CD1c-positive myeloid dendritic cell (primary cell): Measurements from ENCODE around the gene SLC17A9.

Experiments used
- DNase-seq: peaks from one replicate; pipeline ENCODE4 v3.0.0-alpha.2; 2016; ENCODE audit errors: extremely low spot score

Gene SLC17A9

DNA sequence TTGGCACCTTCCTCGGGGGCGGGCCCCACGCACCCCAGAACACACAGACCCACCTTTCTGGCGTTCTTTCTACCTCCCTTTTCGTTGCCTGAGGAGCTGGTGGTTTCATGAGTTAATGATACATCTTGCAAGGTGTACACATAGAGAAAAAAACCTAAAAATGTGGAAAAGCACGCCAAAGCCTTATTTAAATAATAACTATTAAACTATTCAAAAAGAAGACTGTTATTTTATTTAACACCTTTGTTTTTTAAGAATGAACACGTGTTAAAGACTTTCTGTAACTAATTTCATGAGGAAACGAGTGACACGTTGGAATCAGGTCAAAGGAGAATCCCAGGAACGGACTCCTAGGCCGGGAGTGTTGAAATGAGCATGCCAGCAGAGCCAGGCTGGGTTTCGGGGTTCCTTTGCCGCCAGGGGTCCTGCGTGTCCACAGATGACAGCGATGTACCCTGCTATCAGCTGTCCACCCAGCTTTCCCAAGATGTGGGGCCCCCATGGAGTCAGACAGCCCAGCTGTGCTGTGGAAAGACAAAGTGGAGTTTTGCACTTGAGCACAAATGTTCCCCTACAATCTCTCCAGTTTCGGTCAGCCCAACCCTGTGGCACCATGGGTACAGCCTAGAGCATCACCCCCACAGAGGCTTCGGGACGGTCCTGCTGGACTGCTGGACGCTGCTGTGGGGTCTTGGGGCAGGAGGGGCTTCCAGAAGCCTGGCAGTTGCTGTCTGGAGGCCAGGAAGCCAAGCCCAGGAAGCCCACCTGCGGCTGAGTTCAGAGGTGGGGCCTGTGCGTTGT, 16.1 kb downstream of the SLC17A9 start:
- DNase-seq, result no peak

DNA sequence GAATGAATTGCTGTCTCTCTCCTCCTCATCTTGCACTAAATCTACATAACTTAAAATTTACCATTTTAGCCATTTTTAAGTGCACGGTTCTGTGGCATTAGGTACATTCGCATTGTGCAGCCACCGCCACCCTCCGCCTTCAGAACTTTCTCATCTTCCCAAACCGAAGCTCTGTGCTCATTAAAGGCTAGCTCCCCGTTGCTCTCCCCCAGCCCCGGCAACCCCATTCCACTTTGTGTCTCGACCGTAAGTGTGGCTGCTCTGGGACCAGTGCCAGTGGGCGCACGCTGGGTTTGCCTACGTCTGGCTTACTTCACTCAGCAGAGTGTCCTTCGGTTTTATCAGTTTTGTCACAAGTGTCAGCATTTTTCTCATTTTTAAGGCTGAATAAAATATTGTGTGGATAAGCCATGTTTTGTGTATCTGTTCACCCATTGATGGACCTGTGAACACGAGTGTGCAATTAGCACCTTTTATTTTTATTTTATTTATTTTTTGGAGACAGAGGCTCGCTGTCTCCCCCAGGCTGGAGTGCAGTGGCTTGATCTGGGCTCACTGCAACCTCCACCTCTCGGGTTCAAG, 16.8 kb downstream of the SLC17A9 start:
- DNase-seq, result no peak

DNA sequence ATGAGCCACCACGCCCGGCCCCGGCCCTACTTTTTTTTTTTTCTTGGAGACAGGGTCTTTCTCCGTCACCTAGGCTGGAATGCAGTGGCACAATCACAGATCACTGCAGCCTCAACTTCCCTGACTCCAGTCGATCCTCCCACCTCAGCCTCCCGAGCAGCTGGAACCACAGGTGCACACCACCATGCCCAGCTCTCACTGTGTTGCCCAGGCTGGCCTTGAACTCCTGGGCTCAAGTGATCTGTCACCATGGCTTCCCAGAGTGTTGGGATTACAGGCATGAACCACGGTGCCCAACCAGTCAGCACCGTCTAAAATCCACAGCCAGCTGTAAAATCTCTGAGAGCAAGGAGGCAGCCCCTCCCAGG, 17.4 kb downstream of the SLC17A9 start:
- no peak for DNase-seq

DNA sequence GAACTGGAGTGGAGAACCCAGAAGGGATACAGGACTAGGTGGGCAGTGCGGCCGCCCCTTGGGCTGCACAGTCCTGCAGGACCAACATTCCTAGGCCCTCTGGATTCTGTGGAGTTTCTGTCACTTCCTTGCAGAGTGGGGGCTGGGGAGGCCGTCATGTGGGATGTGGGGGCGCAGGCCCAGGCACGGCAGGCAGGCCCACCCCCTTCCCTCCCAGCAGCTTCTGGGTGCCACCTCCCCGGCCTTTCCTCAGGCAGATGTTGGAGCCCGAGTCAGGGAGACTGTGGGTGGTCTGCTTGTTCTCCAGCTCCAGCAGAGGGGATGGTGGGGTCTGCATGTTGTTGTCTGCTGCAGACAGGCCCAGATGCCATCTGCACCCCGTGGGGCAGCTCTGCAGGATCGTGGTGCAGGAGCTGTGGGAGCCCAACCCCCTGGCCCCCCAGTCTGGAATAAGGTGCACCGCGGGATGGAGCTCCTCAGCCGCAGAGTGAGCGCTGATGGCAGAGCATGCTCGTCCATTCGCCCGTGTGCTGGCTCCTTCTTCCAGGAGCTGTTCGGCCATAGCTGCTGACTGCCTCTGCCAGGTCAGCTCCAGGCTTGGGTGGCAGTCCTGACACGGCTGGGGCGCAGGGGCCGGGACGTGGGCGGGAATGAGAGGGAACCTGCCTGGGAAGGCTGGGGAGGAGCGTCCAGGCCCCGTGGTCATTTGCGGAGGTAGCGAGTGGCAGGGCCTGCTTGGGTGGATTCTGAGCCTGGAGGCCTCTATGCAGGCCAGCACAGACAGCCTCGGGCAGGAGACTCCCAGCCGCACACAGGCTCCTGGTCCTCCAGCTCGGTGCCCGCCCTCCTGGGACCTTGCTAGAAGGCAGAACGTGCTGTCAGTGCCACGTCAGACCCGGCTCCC, 18.1 kb downstream of the SLC17A9 start:
- no peak for DNase-seq

DNA sequence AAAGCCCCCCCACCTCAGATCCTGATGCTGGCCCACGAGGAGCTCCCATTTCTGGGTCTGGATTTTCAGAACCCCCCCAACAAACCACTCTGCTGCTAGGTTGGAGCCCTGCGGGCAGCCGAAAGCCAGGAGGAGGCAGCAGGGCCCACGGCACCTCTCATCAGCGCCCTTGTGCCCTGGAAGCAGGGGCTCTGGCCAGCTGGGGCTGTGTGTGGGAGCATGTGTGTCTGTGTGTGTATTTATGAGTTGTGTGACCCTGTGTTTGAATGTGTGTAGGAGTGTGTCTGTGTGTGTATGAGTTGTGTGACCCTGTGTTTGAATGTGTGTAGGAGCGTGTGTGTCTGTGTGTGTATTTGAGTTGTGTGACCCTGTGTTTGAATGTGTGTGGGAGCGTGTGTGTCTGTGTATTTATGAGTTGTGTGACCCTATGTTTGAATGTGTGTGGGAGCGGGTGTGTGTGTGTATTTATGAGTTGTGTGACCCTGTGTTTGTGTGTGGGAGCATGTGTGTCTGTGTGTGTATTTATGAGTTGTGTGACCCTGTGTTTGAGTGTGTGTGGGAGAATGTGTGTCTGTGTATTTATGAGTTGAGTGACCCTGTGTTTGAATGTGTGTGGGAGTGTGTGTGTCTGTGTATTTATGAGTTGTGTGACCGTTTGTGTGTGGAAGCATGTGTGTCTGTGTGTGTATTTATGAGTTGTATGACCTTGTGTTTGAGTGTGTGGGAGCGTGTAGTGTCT, 18.9 kb downstream of the SLC17A9 start:
- DNase-seq, result no peak

DNA sequence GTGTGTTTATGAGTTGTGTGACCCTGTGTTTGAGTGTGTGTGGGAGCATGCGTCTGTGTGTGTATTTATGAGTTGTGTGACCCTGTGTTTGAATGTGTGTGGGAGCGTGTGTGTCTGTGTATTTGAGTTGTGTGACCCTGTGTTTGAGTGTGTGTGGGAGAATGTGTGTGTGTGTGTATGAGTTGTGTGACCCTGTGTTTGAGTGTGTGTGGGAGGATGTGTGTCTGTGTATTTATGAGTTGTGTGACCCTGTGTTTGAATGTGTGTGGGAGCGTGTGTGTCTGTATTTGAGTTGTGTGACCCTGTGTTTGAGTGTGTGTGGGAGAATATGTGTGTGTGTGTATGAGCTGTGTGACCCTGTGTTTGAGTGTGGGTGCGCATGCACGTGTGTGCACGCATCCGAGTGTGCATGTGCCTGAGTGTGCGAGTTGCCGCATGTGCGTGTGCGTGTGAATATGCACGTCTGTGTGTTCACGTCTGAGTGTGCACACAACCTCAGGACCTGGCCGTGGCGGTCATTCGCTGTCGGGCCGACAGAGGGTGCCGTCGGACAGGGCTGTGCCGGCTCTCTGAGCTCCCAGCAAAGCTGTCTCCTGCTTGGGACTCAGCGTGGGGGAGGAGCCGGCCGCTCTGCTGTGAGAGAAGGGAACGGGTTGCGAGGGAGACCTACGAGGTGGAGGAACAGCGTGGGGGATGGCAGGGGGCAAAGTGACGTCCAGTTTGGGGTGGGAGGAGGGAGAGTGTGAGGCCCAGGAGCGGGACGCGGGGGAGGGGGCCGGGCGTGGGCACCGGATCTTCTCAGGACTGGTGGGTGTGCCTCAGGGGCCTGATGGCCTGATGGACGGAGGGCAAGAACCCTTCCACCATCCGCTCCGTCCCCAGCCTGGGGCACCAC, 19.7 kb downstream of the SLC17A9 start:
- peak; percentile 89 for DNase-seq

DNA sequence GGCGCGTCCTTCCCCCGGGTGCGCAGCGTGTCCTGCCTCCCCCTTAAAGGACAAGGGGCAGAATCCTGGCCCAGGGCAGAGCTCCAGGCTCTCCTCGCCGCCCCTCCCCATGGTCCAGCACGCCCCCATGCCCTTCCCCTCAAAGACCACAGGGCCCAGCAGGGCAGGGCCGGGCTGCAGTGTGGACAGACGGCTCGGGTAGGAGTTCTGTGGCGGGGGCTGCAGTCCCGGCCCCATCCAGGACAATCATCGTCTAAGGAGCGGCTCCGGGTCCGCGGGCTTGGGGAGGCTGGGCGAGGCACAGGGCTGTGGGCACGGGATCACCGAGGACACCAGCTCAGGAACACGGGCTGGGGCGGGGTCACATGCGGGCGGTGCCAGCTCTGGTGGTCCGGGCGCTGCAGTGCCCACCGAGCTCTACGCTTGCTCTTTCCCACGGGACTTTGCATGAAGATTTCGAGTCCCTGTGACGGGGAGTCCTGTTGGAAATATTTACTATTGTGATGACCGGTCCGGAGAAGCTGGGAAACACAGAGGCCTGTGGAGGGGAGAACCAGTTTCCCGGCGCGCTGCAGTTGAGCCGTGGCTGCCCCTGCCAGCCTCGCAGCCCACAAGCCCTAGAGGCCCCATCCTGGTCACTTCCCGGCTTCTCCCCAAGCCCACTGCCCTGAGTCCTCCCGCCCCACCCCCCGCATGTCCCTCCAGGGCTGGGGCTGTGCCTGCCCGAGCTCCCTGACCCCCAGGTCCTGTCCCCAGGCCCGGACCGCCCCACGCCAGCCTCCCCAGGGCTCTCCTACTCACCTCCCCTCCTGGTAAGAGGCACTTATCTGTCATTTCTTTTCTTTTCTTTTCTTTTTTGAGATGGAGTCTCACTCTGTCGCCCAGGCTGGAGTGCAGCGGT, 20.6 kb downstream of the SLC17A9 start:
- DNase-seq, result no peak

DNA sequence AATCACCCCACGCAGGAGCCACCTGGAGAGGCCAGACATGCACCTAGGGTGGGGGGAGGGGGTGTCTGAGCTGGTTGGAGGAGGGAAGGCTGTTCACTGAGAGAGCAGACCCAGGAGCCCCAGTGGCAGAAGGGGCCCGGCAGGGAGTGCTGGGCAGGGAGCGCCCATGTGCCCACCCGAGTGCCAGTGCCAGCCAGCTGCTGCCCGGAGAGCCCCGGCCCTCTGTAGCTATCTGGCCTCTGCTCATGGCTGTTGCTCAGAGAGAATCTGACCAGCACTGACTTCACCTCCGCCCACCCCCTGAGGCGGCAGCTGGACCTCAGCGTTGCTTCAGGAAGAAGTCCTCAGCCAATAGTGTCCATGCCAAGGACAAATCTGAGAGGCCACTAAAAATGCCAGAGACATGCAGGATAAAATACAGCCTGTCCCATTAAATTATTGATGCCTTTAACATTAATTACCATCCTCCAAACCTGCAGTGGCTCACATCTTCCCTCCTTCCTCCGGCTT, 22.8 kb downstream of the SLC17A9 start:
- DNase-seq, result peak; percentile 22

DNA sequence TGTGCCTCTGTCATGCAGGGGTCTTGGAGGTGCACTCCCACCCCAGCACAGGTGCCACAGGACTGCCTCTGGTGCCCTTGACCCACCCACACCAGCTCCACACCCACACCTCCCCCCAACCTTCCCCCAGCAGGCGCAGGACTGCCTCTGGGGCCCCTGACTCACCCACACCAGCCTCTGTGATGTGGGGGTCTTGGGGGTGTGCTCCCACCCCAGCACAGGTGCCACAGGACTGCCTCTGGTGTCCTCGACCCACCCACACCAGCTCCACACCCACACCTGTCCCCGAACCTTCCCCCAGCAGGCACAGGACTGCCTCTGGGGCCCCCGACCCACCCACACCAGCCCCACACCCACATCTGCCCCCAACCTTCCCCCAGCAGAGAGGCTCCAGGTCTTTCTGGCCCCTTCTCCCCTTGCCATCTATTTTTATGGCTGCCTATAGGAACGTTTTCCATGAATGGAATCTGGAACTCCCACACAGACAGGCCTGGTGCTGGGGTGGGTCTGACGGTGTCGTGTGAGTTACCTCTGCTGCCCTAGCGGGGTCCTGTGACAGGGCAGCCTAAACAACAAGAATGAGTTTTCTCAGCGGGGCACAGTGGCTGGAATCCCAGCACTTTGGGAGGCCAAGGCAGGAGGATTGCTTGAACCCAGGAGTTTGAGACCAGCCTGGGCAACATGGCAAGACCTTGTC, 23.5 kb downstream of the SLC17A9 start:
- no peak for DNase-seq

DNA sequence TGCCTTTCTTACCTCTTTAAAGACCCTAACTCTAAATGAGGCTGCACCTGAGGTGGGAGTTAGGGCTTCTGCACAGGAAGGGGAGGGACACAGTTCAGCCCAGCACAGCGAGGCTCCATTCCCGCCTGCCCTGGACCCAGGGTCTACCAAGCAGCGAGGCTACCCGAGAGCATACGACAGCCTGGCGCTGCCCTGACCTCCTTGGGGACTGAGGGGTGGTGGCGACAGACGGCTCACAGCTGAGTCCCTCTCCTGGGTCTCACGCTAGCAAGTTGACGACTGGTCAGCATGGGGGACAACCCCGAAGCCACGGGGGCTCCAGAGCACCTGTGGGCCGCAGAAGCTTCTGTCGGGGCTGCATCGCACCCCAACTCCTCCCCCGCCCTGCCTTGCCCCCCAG, 24.4 kb downstream of the SLC17A9 start:
- no peak for DNase-seq

DNA sequence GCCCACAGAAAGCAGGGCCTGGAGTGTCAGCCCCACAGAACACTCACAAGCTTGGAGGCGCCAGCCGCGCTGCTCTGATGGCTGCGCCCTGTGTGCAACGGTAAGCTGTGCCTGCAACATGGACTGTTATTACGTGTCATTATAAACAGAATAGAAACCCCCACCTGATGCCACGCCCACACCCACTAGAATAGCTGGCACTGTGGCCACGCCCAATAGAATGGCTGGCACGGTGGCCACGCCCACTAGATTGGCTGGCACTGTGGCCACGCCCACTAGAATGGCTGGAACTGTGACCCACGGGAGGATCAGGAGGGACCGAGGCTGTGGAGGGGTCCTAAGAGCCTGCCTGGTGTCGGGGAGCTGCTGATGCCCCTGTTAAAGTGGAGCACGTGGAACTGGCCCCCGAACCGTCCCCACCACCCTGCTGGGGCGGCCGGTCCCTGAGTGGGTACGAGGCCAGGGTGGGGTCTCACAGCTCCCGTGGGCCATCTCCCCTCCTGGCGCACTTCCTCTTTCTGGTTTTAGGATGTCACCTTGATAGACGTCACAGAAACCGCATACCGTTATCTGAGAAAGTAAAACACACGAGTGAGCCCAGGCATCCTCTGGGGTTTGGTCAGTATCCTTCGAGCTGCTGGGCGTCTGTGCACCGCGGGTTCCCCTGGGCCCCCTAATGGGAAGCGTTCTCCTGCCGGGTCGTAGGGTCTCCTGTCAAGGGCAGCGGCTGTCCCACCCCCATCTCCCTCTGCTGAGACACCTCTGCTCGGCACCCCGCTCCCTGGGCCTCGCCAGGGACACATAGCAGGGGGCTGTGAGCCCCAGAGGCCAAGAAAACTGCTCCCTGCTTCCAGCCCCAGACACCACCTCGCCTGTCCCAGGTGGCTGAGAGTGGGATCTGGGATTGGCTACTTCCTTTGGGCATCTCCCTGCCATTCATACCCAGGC, 25.4 kb downstream of the SLC17A9 start:
- DNase-seq, result peak; percentile 71

DNA sequence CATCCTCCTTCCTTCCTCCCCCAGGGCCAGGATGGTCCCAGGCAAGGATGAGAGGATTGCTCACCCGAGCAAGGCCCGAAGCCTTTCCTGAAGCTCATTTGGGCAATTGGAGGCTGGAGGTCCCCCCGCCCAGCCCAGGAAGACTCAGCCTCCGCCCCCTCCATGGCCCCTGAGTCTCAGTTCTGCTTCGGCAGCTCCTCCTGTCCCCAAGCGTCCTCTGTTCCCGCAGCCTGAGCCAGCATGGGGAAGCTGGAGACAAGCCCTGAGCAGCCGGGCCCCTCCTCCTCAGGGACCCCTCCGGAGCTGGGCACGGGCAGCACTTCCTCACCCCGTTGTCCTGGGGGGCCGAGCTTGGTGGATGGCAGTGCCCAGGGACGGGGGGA, 26.0 kb downstream of the SLC17A9 start:
- peak; percentile 84 for DNase-seq

DNA sequence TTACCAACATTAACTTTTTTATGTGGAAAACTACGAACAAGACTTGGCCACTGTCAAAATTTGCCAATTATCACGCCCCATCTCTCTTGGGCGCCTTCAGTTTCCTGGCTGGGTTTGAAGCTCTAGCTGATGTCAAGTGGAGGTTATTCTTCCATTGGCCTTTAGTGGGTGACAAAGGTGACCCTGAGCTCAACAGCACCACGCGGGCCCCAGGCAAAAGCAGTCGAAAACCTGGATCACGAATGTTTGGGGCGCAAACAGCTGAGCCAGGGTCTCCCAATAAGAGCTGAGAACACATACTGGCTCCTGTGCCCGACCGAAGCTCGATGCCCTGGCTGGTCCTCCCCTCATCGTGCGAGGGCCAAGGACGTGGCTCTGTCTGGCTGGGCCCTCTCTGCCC, 26.8 kb downstream of the SLC17A9 start:
- no peak for DNase-seq

DNA sequence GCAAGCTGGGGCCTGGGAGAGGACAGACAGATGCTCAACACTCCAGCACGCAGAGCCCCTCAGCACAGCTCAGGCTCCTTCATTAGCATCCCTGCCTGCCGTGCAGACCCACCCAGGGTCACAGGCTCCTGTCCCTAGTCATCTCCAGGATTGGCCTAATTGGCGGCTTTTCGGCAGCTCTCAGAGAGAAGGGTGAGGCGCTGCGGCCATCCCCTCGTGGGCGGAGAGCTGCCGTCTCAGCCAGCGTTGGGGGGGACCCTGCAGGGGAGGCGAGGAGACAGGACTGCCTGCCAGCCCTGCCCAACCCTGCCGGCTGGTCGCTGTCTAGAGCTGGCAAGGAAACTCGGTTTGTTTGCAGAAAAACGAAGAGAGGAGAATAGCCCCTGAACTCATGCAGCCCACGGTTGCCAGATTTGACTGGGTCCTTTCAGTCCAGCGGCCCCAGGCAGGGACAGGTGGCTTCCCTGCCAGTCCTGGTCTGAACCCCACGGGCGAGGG, 27.4 kb downstream of the SLC17A9 start:
- DNase-seq, result no peak

DNA sequence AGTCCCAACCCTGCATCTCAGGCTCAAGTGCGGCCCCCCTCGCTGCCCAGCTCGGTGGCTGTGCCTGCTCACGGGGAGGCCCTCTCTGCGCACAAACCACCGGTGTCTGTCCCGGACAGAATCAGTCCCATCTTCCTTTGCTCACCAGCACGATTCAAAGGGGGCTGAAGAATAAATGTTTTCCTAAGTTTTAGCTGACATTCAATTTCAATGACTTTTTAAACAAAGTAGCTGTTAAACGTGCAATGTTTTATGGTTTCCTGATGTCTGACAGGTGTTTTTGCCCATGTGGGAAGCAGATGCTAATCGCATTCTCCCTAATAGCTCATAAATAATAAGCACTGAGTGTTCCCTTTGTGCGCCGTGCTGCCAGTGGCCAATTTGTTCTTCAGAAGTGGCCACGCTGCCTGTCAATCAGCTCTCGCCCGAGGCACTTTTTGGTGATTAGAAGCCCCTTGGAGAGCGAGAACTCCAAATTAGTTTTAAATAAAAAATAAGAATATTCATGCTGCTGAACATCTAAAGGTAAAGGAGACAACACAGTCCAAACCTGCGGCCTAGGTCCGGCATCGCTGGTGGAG, 28.0 kb downstream of the SLC17A9 start:
- DNase-seq, result no peak

DNA sequence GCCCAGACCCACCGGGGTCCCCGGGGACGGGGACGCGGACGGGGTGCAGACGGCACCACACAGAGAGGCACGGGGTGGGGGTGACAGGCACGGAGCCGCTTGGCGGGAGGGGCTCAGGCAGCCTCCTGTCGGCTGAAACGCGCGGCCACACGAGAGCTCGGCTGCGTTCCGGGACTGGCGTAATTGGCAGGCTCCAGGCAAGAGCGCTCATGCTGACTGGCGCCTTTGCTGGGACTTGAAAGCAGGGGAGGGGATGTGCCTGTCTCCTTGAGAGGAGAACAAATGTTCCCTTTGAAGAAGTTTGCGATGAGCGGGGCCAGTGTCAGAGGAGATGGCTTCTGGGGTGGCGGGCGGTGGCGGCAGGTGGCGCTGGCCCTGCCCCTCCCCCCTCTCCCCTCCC, 28.5 kb downstream of the SLC17A9 start:
- peak; percentile 32 for DNase-seq
